HG03571 (cell line): ENCODE data around the gene ABCC4.

ENCODE experiments used
- ATAC-seq: cut with Tn5 transposase; IDR thresholded peaks from one replicate; pipeline ENCODE4 v1.9.1; 2021; ENCODE audit not compliant: unreplicated experiment

The ABCC4 gene

GRCh38 chr13:95005300-95005699 is 296.0 kb downstream of the ABCC4 start:
- ATAC-seq: no peak

- no peak for ATAC-seq
Measured at GRCh38 chr13:95003019-95003813, 298.0 kb downstream of the ABCC4 start.

DNA sequence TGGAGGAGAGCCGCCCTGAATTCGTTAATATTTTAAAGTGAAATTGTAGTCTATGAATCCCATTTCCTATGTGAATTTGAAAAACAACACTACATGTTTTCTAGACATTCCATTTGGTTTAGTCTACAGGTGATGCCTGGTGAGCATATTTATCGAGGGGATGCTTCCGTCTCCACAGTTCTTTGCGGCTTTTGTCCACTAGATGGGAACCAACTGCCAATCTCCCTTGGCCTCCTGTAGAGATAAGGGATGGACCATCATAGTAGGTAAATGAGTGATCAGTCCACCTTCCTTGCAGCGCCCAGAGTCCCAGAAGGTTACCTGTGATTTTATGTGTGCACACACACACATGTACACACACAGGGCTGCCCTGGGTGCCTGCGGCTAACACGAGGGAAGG is 299.1 kb downstream of the ABCC4 start:
- ATAC-seq: no peak

- ATAC-seq: no peak
Measured at GRCh38 chr13:94999871-95000270, 301.4 kb downstream of the ABCC4 start.

- no peak for ATAC-seq
Measured at GRCh38 chr13:94997126-94997525, 304.1 kb downstream of the ABCC4 start.

- no peak for ATAC-seq
Measured at GRCh38 chr13:94996445-94996844, 304.8 kb downstream of the ABCC4 start.

DNA sequence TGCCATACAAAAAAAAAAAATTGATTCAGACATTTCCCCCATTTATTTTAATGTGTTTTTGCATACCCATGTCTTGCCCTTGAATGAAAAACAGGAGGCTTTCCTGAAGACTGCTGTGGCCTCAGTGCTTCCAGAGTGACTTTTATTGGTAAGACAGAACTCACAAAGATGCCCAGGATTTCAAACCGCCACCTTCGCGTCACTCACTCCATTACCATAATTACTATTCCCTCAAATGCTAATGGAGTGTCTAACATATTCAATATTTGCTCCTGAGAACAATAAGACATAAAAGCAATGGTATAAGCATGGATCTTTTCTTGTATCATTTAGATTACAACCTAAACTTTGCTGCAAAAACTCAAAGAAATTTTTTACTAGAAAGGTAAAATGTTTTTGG is 306.7 kb downstream of the ABCC4 start:
- ATAC-seq: no peak

DNA sequence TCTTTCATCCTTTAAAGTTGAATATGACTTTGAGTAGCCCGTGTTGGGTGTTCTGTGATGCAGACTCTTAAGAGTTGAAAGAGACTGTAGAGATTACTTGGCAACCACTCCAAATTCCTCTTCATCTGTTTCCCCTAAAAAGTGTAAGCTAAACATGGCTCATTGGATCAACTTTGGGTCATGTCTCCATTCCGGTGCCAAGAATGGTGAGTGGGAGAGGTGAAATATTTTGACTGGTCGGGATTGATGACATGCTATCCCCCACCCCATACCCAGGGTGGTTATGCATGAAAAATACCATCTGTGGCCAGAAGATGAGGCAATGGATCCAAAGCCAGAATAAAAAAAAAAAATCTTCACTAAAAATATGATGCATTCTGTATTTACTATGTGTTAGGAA is 307.6 kb downstream of the ABCC4 start:
- ATAC-seq: no peak

DNA sequence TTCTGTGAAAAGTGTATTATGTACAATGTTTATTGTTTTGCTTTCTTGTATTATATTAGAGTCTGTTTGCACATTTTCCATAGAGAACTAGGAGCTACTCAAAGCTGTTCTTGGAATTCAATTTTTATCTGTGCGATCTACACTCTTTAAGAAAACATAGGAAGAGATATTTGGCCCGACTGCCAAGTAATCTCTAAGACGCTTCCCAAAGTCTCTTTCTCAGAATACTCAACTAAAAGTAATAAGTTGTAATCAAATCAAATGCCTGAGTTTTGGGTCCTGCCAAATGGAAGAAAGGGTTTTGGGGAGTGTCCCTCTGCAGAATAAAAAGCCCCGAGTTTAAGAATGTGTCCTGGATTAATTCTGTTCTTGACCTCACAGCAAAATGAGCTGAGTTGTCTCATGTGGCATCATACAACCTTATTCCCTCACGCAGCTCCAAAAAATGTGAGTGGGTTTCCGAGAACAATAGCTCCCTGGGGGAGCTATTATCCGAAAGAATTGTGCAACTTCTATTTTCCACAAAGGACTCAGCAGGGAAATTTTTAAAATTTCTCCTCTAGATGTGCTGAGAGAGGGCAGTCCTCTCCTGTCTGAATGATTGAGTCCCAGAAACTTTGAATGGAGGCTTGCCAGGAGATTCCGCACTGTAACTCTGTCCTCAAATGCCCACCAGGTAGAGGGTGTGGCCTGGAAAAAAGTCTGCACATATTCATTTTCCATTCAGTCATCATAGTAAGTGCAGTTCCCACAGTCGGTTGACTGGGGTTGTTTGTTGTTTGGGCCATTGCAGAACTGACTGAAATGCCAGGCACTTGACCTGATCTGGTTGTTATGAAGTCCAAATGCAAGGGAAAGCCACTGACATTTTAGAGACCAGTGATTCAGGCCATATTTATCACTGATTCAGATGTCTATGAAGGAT is 309.0 kb downstream of the ABCC4 start:
- ATAC-seq: no peak

GRCh38 chr13:94988654-94989053 is 312.6 kb downstream of the ABCC4 start:
- no peak for ATAC-seq

GRCh38 chr13:94987869-94988268 is 313.4 kb downstream of the ABCC4 start:
- ATAC-seq: no peak

- ATAC-seq: no peak
Measured at GRCh38 chr13:94987081-94987480, 314.2 kb downstream of the ABCC4 start.

GRCh38 chr13:94984958-94985357 is 316.3 kb downstream of the ABCC4 start:
- no peak for ATAC-seq

- ATAC-seq: no peak
Measured at GRCh38 chr13:94978516-94978915, 322.7 kb downstream of the ABCC4 start.

GRCh38 chr13:94974015-94974951 is 327.0 kb downstream of the ABCC4 start:
- no peak for ATAC-seq

GRCh38 chr13:94972262-94972661 is 329.0 kb downstream of the ABCC4 start:
- ATAC-seq: no peak
